ENCODE measurements around the gene HPCA. TPM values are rescaled to one million over a fixed set of nuclear protein-coding genes. Genes with fewer than 3 reads are reported as not detected.

Gene HPCA
- total and polyA plus RNA-seq, 2 of the 8 experiments (the other 6 are each of a cell fraction or from before 2014, with no cell fraction given): 0.70 to 1.4 TPM

GRCh38 chr1:32920833-32921232 lies 34.5 kb downstream of the HPCA start:
- peaks cover 6 to 32% (median 31%) of the 10 kb centered on the region in 4 experiments for H3K27me3 ChIP-seq (replicated peaks in 1 of 4; ENCODE audit: control insufficient read depth in 3 of 4, extremely low read depth in 1 of 4, insufficient read depth in 3 of 4, low read length in 3 of 4)
- FAIRE-seq (no peak), DNase-seq (ENCODE audit: low read depth in 1 of 2, low spot score in 2 of 2) (no peak)
- no peaks in the 10 kb centered on the region for H3K79me2 ChIP-seq (ENCODE audit: control insufficient read depth in 1 of 2, insufficient read depth in 2 of 2, low read length in 2 of 2)
- no peaks in the 10 kb centered on the region for H3K9me3 ChIP-seq (ENCODE audit: insufficient read depth in 2 of 2, low read depth in 1 of 2, low read length in 1 of 2)
- H2AK5ac ChIP-seq (ENCODE audit: low read depth, low read length): no peak overlapping the region
- no peak overlapping the region for H2BK5ac ChIP-seq (ENCODE audit: low read depth, low read length)
- ChIA-PET CTCF (ENCODE audit: partially characterized antibody) (interaction anchor here (0.6 to 4.3 kb wide), 6 partner anchors 12 to 134 kb away, joined by 3 to 24 read pairs (median 8); no protein-coding TSS in a partner anchor), POLR2A (ENCODE audit: partially characterized antibody) (no interaction called here)
- H3K4me3 ChIP-seq (ENCODE audit: extremely low read depth in 1 of 4, insufficient read depth in 2 of 4, low read depth in 3 of 4, low read length in 4 of 4): no peak overlapping the region
- H3K9ac ChIP-seq (replicated peaks in 1 of 4; ENCODE audit: extremely low read depth in 1 of 4, low read depth in 3 of 4, low read length in 3 of 4): no peak overlapping the region
- H4K91ac ChIP-seq (replicated peaks; ENCODE audit: insufficient read length, low read length): no peak overlapping the region
- no peak overlapping the region for H2BK15ac ChIP-seq (ENCODE audit: low read length)
- H2BK12ac ChIP-seq (ENCODE audit: low read depth, low read length): no peak overlapping the region; the same call in 1 of the 2 replicates
- H3K27ac ChIP-seq (ENCODE audit: low read depth, low read length): no peak overlapping the region
- no peak overlapping the region for H3K23ac ChIP-seq (ENCODE audit: insufficient read length)
- TF ChIP-seq SAP30 (IDR thresholded peaks at IDR 0.05; ENCODE audit: insufficient read depth, insufficient replicate concordance, low read length) (no peak), NRF1 (IDR thresholded peaks at IDR 0.05; ENCODE audit: low read depth, low read length) (no peak), CHD2 (IDR thresholded peaks at IDR 0.05; ENCODE audit: low read length) (no peak), SIN3A (conservative IDR thresholded peaks at IDR 0.05 in 1 of 2, IDR thresholded peaks at IDR 0.05 in 1 of 2; ENCODE audit: low read depth in 1 of 2, low read length in 2 of 2) (no peak), MAFK (IDR thresholded peaks at IDR 0.05; ENCODE audit: low read depth, low read length) (no peak), BRCA1 (IDR thresholded peaks at IDR 0.05; ENCODE audit: low read depth, low read length) (no peak), GTF2F1 (IDR thresholded peaks at IDR 0.05; ENCODE audit: borderline replicate concordance, low read depth, low read length) (no peak), POLR2A (IDR thresholded peaks at IDR 0.05; ENCODE audit: control extremely low read depth in 1 of 2, low read depth in 2 of 2, low read length in 2 of 2) (no peak), POU5F1 (IDR thresholded peaks at IDR 0.05; ENCODE audit: low read depth, low read length) (no peak), EP300 (IDR thresholded peaks at IDR 0.05; ENCODE audit: borderline replicate concordance in 1 of 2, low read depth in 2 of 2, low read length in 2 of 2) (no peak), PHF8 (conservative IDR thresholded peaks at IDR 0.05; ENCODE audit: low read depth, low read length) (no peak), SUZ12 (IDR thresholded peaks at IDR 0.05; ENCODE audit: low read length) (no peak)
- no peak overlapping the region for H3K56ac ChIP-seq (replicated peaks; ENCODE audit: insufficient read length, low read depth, low read length)
- H3K4me2 ChIP-seq (ENCODE audit: insufficient read depth in 1 of 2, low read depth in 2 of 2, low read length in 2 of 2): no peak overlapping the region
- no peaks in the 10 kb centered on the region for H3K36me3 ChIP-seq (ENCODE audit: control insufficient read depth in 2 of 4, insufficient read depth in 4 of 4, low read length in 3 of 4)
- peaks cover 0 to 4% (median 2%) of the 10 kb centered on the region in 4 experiments; a peak in 4 of 7 replicates for H3K4me1 ChIP-seq (replicated peaks in 1 of 4; ENCODE audit: control insufficient read depth in 3 of 4, insufficient read depth in 4 of 4, low read length in 3 of 4)
- peaks cover 9% of the 10 kb centered on the region; the same call in 1 of the 2 replicates for H3K23me2 ChIP-seq (ENCODE audit: low read depth, low read length)
- H4K20me1 ChIP-seq (replicated peaks in 1 of 2; ENCODE audit: control insufficient read depth in 1 of 2, insufficient read depth in 2 of 2, low read length in 2 of 2): no peaks in the 10 kb centered on the region
- H4K8ac ChIP-seq (ENCODE audit: extremely low read depth, insufficient read depth, low read length): no peak overlapping the region; the same call in 1 of the 2 replicates
- no peak overlapping the region for H2BK120ac ChIP-seq (replicated peaks; ENCODE audit: low read depth, low read length)
- H3K18ac ChIP-seq (ENCODE audit: extremely low read depth, low read length): no peak overlapping the region
- 89% methylated on average over 6 of the region's 7 CpGs; no CpG with 5 or more reads in 1 of the 2 experiments for WGBS, 2 experiments (ENCODE audit: extremely low coverage in 1 of 2, insufficient coverage in 1 of 2, insufficient read length in 1 of 2, insufficient replicate concordance in 2 of 2, low coverage in 1 of 2, low lambda C conversion rate in 2 of 2, missing lambda C conversion rate in 1 of 2)
- no peak overlapping the region for H4K5ac ChIP-seq (ENCODE audit: insufficient read length, low read depth, low read length)
- H2AFZ ChIP-seq (ENCODE audit: low read length): no peak overlapping the region
- H3K4ac ChIP-seq (replicated peaks; ENCODE audit: insufficient read length, low read depth, low read length): no peak overlapping the region
- no peak overlapping the region for H2BK20ac ChIP-seq (ENCODE audit: low read length)
- H3K79me1 ChIP-seq (ENCODE audit: low read depth, low read length): no peaks in the 10 kb centered on the region
- H3K14ac ChIP-seq (ENCODE audit: insufficient read length): no peak overlapping the region
